SH-SY5Y (cell line): Measurements from ENCODE around the gene TTF1.

Source experiments
- GATA2 ChIP-seq: IDR thresholded peaks from 2 replicates; pipeline ENCODE4 v1.6.1; 2011; ENCODE audit warnings: mild to moderate bottlenecking, low read depth, low read length
- GATA3 ChIP-seq: IDR thresholded peaks from 2 replicates; pipeline ENCODE4 v1.6.1; 2011; ENCODE audit warnings: low read depth, mild to moderate bottlenecking, low read length, moderate library complexity

The TTF1 gene

DNA sequence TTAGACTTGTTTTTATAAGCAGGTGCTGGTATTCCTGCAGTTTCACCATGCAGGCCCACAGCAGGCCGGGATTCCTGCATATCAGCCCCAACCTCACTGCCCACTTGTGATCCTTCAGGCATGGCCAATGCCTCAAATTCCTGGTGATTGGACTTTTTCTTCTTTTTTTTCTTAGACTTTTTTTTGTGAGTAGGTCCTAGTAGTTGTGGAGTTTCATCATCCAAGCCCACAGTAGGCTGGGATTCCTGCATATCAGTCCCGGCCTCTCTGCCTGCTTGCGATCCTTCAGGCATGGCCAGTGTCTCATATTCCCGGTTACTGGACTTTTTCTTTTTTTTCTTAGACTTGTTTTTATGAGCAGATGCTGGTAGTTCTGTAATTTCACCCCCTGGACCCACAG, 4.8 kb downstream of the TTF1 start:
- no peak for TF ChIP-seq GATA3
- TF ChIP-seq GATA2, result no peak

DNA sequence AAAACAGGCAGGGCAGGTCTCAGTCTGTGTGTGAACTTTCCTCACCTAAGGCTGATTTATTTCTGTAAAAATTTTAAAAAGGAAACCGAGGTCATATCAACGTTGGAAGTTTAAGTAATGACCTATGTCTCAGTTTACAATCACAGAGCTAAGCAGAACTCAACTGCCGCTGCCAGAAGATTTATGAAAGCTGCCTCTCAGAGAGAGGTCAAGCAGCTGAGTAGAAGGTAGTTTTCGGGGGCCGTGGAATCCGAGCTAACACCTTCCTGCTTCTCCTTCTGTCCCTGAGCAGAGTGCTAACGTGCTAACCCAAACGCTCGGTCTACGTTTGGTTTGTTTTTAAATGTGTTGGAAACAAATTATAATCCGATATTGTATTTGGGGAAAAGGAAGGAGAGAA, 11.1 kb downstream of the TTF1 start:
- TF ChIP-seq GATA3 (no peak), GATA2 (no peak)

DNA sequence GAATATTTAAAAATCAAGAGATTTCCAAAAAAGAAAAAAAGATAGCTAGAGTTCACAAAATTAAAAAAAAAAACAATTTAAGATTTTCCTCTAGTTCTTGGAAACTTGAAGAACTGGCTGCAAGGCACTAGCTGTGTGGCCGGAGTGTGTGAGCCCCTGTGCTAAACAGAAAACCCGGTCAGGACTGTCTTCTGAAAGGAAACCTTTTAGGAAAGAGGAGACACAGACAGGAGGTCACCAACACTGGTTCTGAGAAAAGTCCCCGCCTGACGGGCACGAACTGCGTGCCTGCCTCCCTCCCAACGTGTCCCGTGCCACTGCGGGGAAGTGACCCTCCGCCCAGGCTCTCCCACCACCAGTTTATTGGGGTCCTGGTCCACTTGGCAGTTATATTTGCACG, 15.2 kb downstream of the TTF1 start:
- TF ChIP-seq GATA2, result no peak
- TF ChIP-seq GATA3, result no peak

DNA sequence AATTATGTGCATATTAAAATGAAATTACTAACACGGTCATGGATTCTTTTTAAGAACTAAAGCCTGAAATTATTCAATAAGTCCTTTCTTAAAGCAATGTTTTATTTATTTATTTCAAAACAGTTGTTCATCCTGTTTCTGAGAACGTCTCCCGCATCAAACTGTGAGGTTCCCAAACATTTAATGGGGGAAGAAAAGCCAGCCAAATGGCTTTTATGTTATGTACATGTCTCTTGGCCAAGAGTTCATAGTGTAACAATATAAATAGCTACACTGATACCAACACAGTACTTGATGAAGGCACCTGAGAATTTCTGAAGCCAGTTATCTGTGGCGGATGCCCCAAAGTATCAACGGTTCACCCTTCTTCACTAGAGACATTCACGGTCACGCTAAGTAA, 15.7 kb downstream of the TTF1 start:
- no peak for TF ChIP-seq GATA3
- TF ChIP-seq GATA2, result no peak

DNA sequence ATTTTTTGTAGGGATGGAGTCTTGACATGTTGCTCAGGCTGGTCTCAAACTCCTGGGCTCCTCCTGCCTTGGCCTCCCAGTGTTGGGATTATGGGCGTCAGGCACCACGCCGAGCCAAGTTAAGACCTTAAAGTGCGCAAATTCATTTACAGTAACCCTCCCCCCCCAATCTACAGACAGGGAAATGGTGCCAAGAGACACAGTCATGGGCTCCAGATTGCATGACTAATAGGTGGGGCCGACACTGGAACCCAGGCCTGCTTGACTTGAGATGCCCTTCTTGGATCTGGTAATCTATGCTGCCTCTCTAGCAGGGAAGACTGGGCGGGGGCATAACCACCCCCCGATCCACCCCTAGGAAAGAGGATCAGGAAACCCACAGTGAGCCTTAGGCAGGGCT, 19.5 kb downstream of the TTF1 start:
- TF ChIP-seq GATA3 (no peak), GATA2 (no peak)

DNA sequence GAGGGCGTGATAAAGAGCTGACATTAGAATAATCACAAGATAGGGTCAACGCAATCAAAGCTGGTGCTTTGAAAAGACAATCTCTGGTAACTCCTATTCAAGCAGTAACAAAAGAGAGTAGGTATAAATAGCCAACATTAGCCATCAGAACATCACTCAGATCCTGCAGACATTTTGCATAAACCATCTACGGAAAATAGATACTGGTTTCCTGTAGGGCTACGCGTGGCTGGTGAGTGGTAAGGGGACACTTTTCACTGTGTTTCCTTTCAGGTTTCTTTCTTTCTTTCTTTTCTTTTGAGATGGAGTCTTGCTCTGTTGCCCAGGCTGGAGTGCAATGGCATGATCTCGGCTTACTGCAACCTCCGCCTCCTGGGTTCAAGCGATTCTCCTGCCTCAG, 22.3 kb downstream of the TTF1 start:
- no peak for TF ChIP-seq GATA2
- no peak for TF ChIP-seq GATA3

DNA sequence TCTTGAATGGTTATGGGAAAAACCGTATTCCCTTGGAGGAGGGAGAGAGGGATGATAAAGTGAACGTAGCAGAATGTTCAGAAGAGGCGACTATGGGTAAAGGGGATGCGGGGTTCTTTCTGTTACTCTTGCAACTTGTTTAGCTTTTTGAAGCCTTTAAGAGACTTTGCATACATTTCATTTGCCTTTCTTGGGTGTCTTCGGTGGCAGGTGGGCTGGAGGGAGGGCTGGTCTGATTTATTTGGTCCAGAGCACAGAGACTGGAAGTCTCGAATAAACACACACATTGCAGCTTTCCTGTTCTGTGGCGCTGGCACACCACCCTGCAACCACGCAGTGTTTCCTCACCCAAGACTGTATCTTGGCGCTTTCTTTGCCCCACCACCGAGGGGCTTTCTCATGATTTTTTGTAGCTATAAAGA, 23.2 kb downstream of the TTF1 start:
- TF ChIP-seq GATA2 (no peak), GATA3 (no peak)

DNA sequence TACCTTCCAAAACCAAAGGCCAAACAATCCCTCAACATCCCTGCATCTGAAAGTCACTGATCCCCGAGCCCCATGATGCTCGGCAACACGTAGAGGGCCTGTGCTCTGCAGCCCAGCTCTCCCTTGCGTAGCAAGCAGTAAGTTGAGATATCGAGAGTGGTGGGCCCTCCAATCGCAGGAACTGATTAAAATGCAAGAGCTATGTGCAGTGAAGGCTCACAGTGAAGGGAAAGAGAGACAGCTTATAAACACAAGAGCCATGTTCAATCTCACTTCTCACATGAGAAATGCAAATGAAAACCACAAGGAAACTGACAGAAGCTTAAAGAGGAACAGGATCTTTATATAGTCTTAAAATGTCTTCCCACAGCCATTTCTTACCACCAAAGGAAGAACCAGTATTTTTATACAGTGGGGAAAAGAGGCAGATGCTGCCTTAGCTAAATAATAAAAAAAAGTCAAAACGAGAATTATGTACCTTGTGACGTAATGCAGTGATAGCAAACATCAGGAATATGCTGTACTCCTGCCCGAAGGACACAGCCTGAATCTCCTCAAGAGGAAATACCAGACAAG, 24.6 kb downstream of the TTF1 start:
- TF ChIP-seq GATA2, result no peak
- TF ChIP-seq GATA3, result no peak

DNA sequence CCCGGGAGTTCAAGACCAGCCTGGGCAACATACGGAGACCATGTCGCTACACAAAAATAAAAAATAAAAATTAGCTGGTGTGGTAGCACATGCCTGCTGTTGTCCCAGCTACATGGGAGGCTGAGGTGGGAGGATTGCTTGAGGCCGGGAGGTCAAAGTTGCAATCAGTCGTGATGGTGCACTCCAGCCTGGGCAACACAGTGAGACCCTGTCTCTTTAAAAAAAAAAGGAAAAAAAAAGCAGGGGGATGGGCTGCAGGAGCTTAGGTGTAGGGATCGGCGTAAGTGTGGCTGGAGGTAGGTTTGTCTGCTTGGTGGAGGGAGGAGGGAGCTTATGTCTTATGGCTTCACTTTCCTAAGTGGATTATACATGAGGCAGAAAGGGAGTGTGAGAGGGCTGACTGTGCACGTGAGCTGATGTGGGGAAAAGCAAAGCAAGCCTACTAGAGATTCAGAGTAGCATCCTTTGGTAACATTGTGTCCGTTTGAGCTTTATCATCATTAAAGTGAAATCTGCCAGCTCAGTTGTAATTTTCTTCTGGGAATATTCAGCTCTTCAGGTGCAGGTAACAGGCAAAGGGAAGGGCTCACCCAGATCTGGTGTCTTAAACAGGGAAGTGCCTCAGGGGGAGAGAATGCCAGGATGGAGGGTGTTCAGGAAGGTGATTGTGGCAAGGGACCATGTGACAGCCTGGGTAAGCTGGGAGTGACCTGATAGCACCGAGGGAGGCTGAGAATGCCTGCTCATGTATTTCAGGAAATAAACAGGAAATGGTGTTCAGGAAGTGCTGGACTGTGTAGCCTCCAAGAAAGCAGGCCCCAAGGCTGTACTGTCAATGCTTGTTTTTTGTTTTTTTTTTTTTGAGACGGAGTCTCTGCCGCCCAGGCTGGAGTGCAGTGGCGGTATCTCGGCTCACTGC, 34.2 kb downstream of the TTF1 start:
- TF ChIP-seq GATA3 (no peak), GATA2 (no peak)

DNA sequence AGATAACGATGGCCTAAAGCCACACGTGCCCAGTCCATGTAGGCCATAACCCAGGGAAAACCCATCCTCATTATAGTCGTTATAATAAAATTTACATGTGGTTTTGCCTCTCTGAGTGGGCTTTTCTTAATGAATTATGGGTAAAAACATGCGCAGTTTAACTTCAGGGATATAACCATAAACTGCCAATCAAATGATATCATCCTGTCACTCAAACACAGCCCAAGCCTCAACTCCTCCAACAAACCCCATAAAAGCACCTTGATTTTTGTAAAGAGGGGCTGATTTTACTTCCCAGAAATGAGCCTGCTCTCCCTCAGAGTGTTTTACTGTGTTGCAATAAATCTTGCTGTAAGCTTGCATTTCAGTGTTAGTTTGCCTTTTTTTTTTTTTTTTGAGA, 36.0 kb downstream of the TTF1 start:
- TF ChIP-seq GATA3, result no peak
- no peak for TF ChIP-seq GATA2

DNA sequence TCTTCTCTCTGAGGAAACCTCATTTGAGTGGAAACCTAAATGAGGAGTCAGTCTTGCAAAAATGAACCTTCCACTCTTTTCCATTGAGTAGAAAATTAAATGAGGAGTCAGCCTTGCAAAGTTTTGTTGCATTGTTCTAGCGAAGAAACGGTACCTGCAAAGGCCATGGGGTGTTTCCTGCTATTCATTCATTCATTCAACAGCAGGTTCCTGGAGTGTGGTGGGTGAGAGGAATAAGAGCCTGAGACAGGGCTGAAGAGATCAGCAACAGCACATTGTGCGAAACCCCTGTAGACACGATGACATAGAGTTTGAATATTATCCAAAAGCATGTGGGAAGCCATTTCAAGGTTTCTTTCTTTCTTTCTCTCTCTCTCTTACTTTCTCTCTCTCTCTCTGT, 37.2 kb downstream of the TTF1 start:
- TF ChIP-seq GATA2 (no peak), GATA3 (no peak)

DNA sequence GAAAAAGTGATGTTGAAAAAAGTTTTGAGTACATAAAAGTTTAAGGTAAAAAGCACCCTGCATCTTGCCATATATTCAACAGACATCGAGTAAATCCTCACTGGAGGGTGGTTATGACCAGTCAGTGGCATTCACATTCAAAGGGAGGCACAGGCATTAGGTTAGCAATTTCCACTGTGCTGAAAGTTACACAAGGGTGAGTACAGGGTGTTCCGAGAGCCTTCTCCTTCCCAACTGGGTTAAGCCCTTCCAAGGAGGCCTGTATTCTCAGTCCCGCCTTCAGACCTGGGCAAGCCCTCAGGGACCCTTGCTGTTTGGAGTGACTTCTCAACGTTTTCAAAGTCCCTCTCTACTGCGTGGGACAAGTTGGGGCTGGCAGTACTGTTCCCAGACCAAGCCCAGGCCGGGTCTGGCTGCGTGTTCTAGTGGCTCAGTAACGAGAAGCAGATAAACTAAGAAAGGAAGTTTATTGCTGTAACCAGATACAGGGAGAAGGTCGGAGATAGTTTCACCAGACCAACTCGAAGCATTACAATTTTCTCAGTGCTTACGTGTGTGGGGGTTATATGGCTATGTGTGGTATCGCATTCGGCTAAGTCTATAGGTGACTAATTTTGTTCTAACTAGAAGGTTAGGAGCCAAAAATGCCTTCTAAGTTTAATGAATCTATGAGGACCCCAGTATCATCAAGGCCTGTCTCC, 38.9 kb downstream of the TTF1 start:
- TF ChIP-seq GATA3 (no peak), GATA2 (no peak)

DNA sequence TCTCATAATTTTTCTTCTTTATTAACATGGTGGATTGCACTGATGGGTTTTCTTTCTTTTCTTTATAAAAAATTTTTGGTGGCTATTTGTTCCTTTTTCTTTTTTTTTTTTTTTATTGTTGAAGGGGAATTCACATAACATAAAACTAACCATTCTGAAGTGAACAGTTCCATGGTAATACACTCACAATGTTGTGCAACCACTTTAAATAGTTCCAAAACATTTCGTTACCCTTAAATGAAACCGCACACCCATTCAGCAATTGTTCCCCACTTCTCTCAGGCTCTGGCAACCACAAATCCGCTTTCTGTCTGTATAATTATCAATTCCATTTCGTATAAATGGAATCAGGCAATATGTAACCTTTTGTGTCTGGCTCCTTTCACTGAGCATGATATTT, 40.2 kb downstream of the TTF1 start:
- no peak for TF ChIP-seq GATA2
- no peak for TF ChIP-seq GATA3

DNA sequence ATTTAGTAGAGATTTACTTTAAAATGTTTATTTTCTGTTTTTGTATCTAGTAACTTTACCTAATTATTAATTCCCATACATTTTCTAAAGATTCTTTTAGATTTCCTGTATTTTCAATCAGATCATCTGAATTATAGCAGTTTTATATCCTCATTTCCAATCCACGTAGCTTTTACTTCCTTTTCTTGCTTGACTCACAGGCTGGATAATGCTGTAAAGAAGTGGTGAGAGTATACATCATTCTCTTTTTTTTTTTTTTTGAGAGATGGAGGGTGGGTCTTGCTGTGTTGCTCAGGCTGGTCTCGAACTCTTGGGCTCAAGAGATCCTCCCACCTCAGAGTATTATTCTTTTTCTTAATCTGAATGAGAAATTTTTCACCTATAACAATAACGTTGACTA, 40.7 kb downstream of the TTF1 start:
- no peak for TF ChIP-seq GATA3

DNA sequence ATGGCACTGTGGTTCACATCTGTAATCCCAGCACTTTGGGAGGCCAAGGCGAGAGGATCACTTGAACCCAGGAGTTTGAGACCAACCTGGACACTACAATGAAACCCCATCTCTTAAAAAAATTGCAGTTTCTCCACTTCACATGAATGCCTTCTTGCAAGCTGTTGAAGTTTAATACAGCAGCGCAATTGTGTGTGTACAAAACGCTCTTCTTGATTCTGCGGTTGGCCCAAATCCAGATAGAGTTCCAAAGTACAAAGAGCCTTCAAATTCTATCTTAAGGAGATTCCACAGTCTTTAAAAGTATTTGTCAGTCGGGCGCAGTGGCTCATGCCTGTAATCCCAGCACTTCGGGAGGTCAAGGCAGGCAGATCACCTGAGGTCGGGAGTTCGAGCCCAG, 42.6 kb downstream of the TTF1 start:
- TF ChIP-seq GATA2, result no peak
- no peak for TF ChIP-seq GATA3

DNA sequence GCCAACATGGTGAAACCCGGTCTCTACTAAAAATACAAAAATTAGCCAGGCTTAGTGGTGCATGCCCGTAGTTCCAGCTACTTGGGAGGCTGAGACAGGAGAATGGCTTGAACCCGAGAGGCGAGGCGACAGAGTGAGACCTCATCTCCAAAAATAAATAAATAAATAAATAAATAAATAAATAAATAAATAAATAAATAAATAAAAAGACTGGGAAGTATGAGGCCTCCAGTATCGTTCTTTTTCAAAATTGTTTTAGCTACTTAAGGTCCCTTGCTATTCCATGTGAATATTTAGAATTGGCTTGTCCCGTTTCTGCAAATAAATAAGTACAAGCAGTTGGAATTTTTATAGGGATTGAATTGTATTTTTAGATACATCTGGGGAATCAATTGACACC, 48.9 kb downstream of the TTF1 start:
- TF ChIP-seq GATA2 (no peak), GATA3 (no peak)
